Tibial artery (tissue), 4 donors: ENCODE data around the gene TTLL8.

Experiments used
- DNase-seq, 2 donors: peaks; one replicate each; pipeline ENCODE4 v3.0.0-alpha.2; 2019
- H3K27ac ChIP-seq, 2 donors: fragments of 200-600 bp; sonication (generic) in 1 of 2; 1 replicate in 1 of 2; 2 replicates in 1 of 2; pipeline ENCODE4 v1.5.1; 2018 to 2019; ENCODE audit warnings: mild to moderate bottlenecking in 1 of 2
- H3K27me3 ChIP-seq, 2 donors: fragments of 200-600 bp; sonication (generic) in 1 of 2; one replicate each; pipeline versions ENCODE4 v1.5.1 to v1.6.0; 2016 to 2019
- H3K36me3 ChIP-seq, 3 donors: fragments of 200-600 bp; sonication (generic) in 2 of 3; one replicate each; pipeline ENCODE4 v1.5.1; 2016 to 2019; ENCODE audit warnings: mild to moderate bottlenecking in 2 of 3
- H3K4me1 ChIP-seq, 4 donors: fragments of 200-600 bp; sonication (generic) in 2 of 4; 1 replicate in 3 of 4; 2 replicates in 1 of 4; pipeline ENCODE4 v1.5.1; 2016 to 2019
- H3K4me3 ChIP-seq, 2 donors: fragments of 200-600 bp; sonication (generic) in 1 of 2; 1 replicate in 1 of 2; 2 replicates in 1 of 2; pipeline ENCODE4 v1.5.1; 2018 to 2019; ENCODE audit warnings: mild to moderate bottlenecking in 2 of 2
- H3K9me3 ChIP-seq, 3 donors: fragments of 200-600 bp; sonication (generic) in 1 of 3; one replicate each; pipeline ENCODE4 v1.5.1; 2016 to 2019
- intact Hi-C: fragments of 100-400 bp; cut with DNase I; formaldehyde crosslinking; loops from one replicate; pipeline ENCODE4 v1.15.0; 2023; ENCODE audit warnings: low total_unique reads
- TF ChIP-seq, protein P1 (sequence below), 2 experiments: fragments of 200-600 bp in 1 of 2; fragments of 450-650 bp in 1 of 2; IDR thresholded peaks; one replicate each; pipeline ENCODE4 v1.5.1; 2017 to 2019; ENCODE audit warnings: antibody characterized with exemption in 2 of 2, mild to moderate bottlenecking in 1 of 2, moderate library complexity in 1 of 2

TTLL8 gene

DNA sequence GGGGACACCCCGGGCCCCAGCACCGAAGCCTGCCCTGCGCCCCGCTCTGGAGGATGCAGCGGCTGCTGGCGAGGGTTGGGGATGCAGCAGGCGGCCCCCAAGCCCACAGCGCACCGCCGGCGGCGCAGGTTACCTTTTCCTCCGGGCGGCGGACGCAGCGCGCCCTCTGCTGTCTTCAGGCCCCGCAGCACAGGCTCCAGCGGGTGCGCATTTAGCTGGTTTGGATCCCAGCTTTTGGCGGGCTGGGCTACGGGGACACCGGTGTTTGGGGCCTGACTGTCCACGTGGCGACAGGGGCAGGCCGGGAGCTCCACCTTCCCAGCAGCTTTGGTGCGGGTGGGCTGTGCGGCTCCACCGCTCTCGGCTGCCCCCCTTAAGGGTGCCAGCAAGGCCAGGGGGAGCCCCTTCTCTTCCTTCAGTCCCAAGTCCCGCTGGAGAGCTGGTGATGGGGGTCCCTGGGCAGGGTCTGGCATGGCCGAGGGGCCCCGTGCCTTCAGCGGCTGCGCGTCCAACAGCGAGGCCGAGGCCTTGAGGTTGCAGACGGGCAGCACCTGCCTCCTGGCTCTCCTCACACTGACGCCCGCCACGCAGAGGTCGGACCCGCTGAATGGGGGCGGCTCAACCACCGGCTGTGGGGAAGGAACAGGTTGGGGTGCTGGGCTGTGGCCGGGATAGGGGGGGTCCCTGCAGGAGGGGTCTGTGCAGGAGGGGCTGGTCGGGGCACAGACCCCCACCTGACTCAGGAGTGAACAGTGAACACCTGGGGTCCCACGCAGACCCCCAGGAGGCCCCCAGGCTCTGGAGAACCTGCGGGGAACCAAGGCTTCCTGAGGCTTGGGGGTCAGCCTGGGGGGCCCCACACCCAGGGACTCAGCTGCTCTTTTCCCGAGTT lies 27.6 kb downstream of the TTLL8 start:
- TF ChIP-seq, protein P1, sequence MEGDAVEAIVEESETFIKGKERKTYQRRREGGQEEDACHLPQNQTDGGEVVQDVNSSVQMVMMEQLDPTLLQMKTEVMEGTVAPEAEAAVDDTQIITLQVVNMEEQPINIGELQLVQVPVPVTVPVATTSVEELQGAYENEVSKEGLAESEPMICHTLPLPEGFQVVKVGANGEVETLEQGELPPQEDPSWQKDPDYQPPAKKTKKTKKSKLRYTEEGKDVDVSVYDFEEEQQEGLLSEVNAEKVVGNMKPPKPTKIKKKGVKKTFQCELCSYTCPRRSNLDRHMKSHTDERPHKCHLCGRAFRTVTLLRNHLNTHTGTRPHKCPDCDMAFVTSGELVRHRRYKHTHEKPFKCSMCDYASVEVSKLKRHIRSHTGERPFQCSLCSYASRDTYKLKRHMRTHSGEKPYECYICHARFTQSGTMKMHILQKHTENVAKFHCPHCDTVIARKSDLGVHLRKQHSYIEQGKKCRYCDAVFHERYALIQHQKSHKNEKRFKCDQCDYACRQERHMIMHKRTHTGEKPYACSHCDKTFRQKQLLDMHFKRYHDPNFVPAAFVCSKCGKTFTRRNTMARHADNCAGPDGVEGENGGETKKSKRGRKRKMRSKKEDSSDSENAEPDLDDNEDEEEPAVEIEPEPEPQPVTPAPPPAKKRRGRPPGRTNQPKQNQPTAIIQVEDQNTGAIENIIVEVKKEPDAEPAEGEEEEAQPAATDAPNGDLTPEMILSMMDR (IDR thresholded peaks at IDR 0.05): peak; percentile 88 to 89
- Histone ChIP-seq H3K4me3 (no peak overlapping the region), H3K4me1 (peaks cover 0 to 9% (median 4%) of the 10 kb centered on the region in 4 donors), H3K9me3 (no peaks in the 10 kb centered on the region), H3K36me3 (no peaks in the 10 kb centered on the region), H3K27ac (no peak overlapping the region), H3K27me3 (peaks cover 0 to 72% of the 10 kb centered on the region in 2 donors)
- DNase-seq: peak; percentile 64 to 78
- intact Hi-C loops: loop anchor here (1.0 kb wide), 1 partner anchor 101 kb away; no protein-coding TSS in a partner anchor

- DNase-seq: peak in 1 of 2 donors; percentile 60
- H3K27ac ChIP-seq: no peak overlapping the region
- intact Hi-C loops: no loop called here
- peaks cover 0 to 54% of the 10 kb centered on the region in 2 donors for H3K27me3 ChIP-seq
- TF ChIP-seq, protein P1 (IDR thresholded peaks at IDR 0.05): no peak
- peaks cover 0 to 9% (median 4%) of the 10 kb centered on the region in 4 donors for H3K4me1 ChIP-seq
- H3K9me3 ChIP-seq: no peaks in the 10 kb centered on the region
- H3K36me3 ChIP-seq: no peaks in the 10 kb centered on the region
- no peak overlapping the region for H3K4me3 ChIP-seq
Observed at GRCh38 chr22:50027639-50028537, 30.2 kb downstream of the TTLL8 start.

DNA sequence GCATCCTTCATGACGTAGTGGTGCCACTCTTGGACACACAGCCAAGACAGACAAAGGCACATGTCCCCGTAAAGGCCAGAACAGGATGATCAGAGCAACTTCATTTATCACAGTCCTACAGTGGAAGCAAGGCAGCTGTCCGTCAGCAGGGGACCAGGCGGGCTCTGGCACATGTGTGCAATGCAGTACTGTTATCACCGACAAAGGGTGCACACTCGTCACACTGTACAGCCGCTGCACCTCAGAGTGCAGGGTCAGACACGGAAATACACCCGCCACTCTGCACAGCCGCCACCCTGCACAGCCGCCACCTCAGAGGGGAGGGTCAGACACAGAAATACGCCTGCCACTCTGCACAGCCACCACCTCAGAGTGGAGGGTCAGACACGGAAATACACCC lies 32.1 kb downstream of the TTLL8 start:
- DNase-seq: no peak
- intact Hi-C loops: no loop called here
- H3K4me3 ChIP-seq: no peak overlapping the region
- TF ChIP-seq, protein P1 (IDR thresholded peaks at IDR 0.05): no peak
- H3K27me3 ChIP-seq: peaks cover 0 to 38% of the 10 kb centered on the region in 2 donors
- H3K27ac ChIP-seq: no peak overlapping the region
- H3K4me1 ChIP-seq: peaks cover 0 to 9% (median 4%) of the 10 kb centered on the region in 4 donors
- H3K9me3 ChIP-seq: no peaks in the 10 kb centered on the region
- no peaks in the 10 kb centered on the region for H3K36me3 ChIP-seq

GRCh38 chr22:50022171-50022819 lies 35.8 kb downstream of the TTLL8 start:
- Histone ChIP-seq H3K4me3 (no peak overlapping the region), H3K27me3 (peaks cover 0 to 20% of the 10 kb centered on the region in 2 donors), H3K9me3 (no peaks in the 10 kb centered on the region), H3K4me1 (no peaks in the 10 kb centered on the region), H3K36me3 (no peaks in the 10 kb centered on the region), H3K27ac (no peak overlapping the region)
- intact Hi-C loops: no loop called here
- DNase-seq: no peak
- TF ChIP-seq, protein P1 (IDR thresholded peaks at IDR 0.05): no peak

GRCh38 chr22:50020606-50021005 lies 37.5 kb downstream of the TTLL8 start:
- peaks cover 0 to 30% of the 10 kb centered on the region in 2 donors for H3K27me3 ChIP-seq
- intact Hi-C loops: no loop called here
- TF ChIP-seq, protein P1 (IDR thresholded peaks at IDR 0.05): no peak
- no peaks in the 10 kb centered on the region for H3K9me3 ChIP-seq
- H3K27ac ChIP-seq: no peak overlapping the region
- no peaks in the 10 kb centered on the region for H3K36me3 ChIP-seq
- H3K4me1 ChIP-seq: no peaks in the 10 kb centered on the region
- H3K4me3 ChIP-seq: no peak overlapping the region
- DNase-seq: no peak
